ENCODE data around the gene RPS6KA3.

Gene RPS6KA3

GRCh38 chrX:20159797-20160385 lies 106.8 kb downstream of the RPS6KA3 start:
- Histone ChIP-seq H3K9me3 (ENCODE audit: control insufficient read depth in 1 of 2, low read length in 2 of 2) (no peaks in the 10 kb centered on the region), H3K4me3 (ENCODE audit: low read depth in 1 of 2, low read length in 2 of 2) (no peak overlapping the region), H3K36me3 (ENCODE audit: control insufficient read depth in 1 of 2, insufficient read depth in 2 of 2, low read length in 2 of 2) (peaks cover 9 to 28% of the 10 kb centered on the region in 2 donors), H3K4me1 (ENCODE audit: control insufficient read depth in 1 of 2, insufficient read depth in 2 of 2, low read length in 2 of 2) (no peaks in the 10 kb centered on the region), H3K27me3 (ENCODE audit: control insufficient read depth in 1 of 2, insufficient read depth in 2 of 2, low read length in 2 of 2) (no peaks in the 10 kb centered on the region), H3K9ac (ENCODE audit: low read depth in 1 of 2, low read length in 2 of 2) (no peak overlapping the region), H3K27ac (ENCODE audit: low read depth, low read length) (no peak overlapping the region)

DNA sequence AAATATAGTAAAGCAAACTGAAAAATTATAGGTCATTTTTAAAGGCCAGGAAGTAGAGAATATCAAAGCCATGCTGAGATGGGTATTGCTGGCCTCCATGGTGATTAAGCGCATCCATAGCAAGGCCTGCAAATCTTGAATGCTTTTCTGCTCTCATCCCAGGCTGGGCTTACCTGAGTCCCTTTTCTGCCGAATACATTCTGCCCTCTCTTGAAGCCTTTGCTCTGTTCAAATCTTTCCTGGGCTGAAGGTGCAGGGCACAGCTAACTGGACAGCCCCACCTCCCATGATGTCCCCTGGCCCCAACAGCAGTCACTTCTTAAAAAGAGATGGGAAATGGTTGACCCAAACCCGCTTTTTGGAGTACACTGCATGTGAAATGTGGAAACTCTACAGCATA lies 115.0 kb downstream of the RPS6KA3 start:
- no peaks in the 10 kb centered on the region for H3K9me3 ChIP-seq (ENCODE audit: control insufficient read depth in 1 of 2, low read length in 2 of 2)
- no peaks in the 10 kb centered on the region for H3K4me1 ChIP-seq (ENCODE audit: control insufficient read depth in 1 of 2, insufficient read depth in 2 of 2, low read length in 2 of 2)
- H3K9ac ChIP-seq (ENCODE audit: low read depth in 1 of 2, low read length in 2 of 2) = no peak overlapping the region
- no peak overlapping the region for H3K4me3 ChIP-seq (ENCODE audit: low read depth in 1 of 2, low read length in 2 of 2)
- no peaks in the 10 kb centered on the region for H3K27me3 ChIP-seq (ENCODE audit: control insufficient read depth in 1 of 2, insufficient read depth in 2 of 2, low read length in 2 of 2)
- H3K27ac ChIP-seq (ENCODE audit: low read depth, low read length) = no peak overlapping the region
- peaks cover 14 to 27% of the 10 kb centered on the region in 2 donors for H3K36me3 ChIP-seq (ENCODE audit: control insufficient read depth in 1 of 2, insufficient read depth in 2 of 2, low read length in 2 of 2)

- H3K9ac ChIP-seq (ENCODE audit: low read depth in 1 of 2, low read length in 2 of 2) = no peak overlapping the region
- H3K9me3 ChIP-seq (ENCODE audit: control insufficient read depth in 1 of 2, low read length in 2 of 2) = no peaks in the 10 kb centered on the region
- no peak overlapping the region for H3K27ac ChIP-seq (ENCODE audit: low read depth, low read length)
- no peak overlapping the region for H3K4me3 ChIP-seq (ENCODE audit: low read depth in 1 of 2, low read length in 2 of 2)
- H3K4me1 ChIP-seq (ENCODE audit: control insufficient read depth in 1 of 2, insufficient read depth in 2 of 2, low read length in 2 of 2) = no peaks in the 10 kb centered on the region
- peaks cover 5 to 9% of the 10 kb centered on the region in 2 donors for H3K36me3 ChIP-seq (ENCODE audit: control insufficient read depth in 1 of 2, insufficient read depth in 2 of 2, low read length in 2 of 2)
- no peaks in the 10 kb centered on the region for H3K27me3 ChIP-seq (ENCODE audit: control insufficient read depth in 1 of 2, insufficient read depth in 2 of 2, low read length in 2 of 2)
Measured at GRCh38 chrX:20149326-20149725, 117.4 kb downstream of the RPS6KA3 start.

DNA sequence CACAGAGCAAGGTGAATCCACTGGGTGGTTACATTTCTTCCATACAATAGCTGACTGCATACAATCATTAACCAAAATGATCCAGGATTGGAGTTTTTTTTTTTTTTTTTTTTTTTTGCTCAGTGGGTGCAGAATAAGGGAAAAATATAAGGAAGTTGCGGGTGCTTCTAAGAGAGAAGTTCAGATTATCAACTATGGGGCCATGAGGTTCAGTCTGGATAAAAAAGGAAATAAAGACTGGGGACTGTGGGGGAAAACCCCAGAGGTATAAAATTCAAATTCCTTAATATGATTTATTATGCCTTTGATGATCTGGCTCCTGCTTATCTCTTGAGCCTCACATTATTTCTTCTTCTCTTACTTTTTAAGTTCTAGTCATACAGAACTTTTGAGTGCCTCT lies 119.1 kb downstream of the RPS6KA3 start:
- Histone ChIP-seq H3K27me3 (ENCODE audit: control insufficient read depth in 1 of 2, insufficient read depth in 2 of 2, low read length in 2 of 2) (no peaks in the 10 kb centered on the region), H3K9ac (ENCODE audit: low read depth in 1 of 2, low read length in 2 of 2) (no peak overlapping the region), H3K27ac (ENCODE audit: low read depth, low read length) (no peak overlapping the region), H3K36me3 (ENCODE audit: control insufficient read depth in 1 of 2, insufficient read depth in 2 of 2, low read length in 2 of 2) (peaks cover 2 to 5% of the 10 kb centered on the region in 2 donors), H3K9me3 (ENCODE audit: control insufficient read depth in 1 of 2, low read length in 2 of 2) (no peaks in the 10 kb centered on the region), H3K4me1 (ENCODE audit: control insufficient read depth in 1 of 2, insufficient read depth in 2 of 2, low read length in 2 of 2) (no peaks in the 10 kb centered on the region), H3K4me3 (ENCODE audit: low read depth in 1 of 2, low read length in 2 of 2) (no peak overlapping the region)

DNA sequence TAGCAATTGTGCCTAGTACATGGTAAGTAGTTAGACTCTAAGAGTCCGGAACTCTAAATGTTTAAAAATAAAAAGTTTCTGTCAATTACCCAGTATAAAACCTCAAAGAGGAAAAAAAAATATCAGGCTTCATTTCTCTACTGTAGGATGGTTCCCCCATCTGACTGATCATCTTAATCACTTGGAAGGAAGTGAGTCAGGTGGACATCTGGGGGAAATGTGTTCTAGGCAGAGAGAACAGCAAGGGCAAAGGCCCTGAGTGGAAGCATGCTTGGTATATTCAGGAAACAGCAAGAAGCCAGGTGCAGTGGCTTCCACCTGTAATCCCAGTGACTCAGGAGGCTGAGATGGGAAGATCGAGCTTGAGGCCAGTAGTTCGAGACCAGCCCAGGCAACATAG lies 122.2 kb downstream of the RPS6KA3 start:
- no peak overlapping the region for H3K4me3 ChIP-seq (ENCODE audit: low read depth in 1 of 2, low read length in 2 of 2)
- no peak overlapping the region for H3K27ac ChIP-seq (ENCODE audit: low read depth, low read length)
- no peak overlapping the region for H3K9ac ChIP-seq (ENCODE audit: low read depth in 1 of 2, low read length in 2 of 2)

DNA sequence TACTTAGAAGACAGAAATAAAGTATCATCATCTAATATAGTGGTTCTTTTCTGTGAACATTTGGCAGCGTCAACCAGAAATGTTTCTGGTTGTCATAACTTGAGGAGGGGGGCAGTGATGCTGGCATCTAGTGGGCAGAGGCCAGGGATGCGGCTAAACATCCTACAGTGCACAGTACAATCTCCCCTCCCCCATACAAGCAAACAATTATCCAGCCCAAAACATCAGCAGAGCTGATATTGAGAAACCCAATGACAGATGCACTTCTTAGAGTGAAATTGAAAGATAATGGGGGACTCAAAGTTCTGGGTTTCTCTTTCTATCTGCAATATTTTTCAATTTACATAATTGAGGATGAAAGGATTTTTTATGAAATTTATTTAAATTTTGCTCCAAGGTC lies 123.1 kb downstream of the RPS6KA3 start:
- Histone ChIP-seq H3K27ac (ENCODE audit: low read depth, low read length) (no peak overlapping the region), H3K4me3 (ENCODE audit: low read depth in 1 of 2, low read length in 2 of 2) (no peak overlapping the region), H3K36me3 (ENCODE audit: control insufficient read depth in 1 of 2, insufficient read depth in 2 of 2, low read length in 2 of 2) (no peaks in the 10 kb centered on the region), H3K9me3 (ENCODE audit: control insufficient read depth in 1 of 2, low read length in 2 of 2) (no peaks in the 10 kb centered on the region), H3K9ac (ENCODE audit: low read depth in 1 of 2, low read length in 2 of 2) (no peak overlapping the region), H3K27me3 (ENCODE audit: control insufficient read depth in 1 of 2, insufficient read depth in 2 of 2, low read length in 2 of 2) (no peaks in the 10 kb centered on the region), H3K4me1 (ENCODE audit: control insufficient read depth in 1 of 2, insufficient read depth in 2 of 2, low read length in 2 of 2) (peaks cover 8 to 11% of the 10 kb centered on the region in 2 donors)

More for the DNA sequence above, 122.2 kb downstream of the RPS6KA3 start:
- Histone ChIP-seq H3K36me3 (ENCODE audit: control insufficient read depth in 1 of 2, insufficient read depth in 2 of 2, low read length in 2 of 2) (no peaks in the 10 kb centered on the region), H3K9me3 (ENCODE audit: control insufficient read depth in 1 of 2, low read length in 2 of 2) (no peaks in the 10 kb centered on the region), H3K27me3 (ENCODE audit: control insufficient read depth in 1 of 2, insufficient read depth in 2 of 2, low read length in 2 of 2) (no peaks in the 10 kb centered on the region), H3K4me1 (ENCODE audit: control insufficient read depth in 1 of 2, insufficient read depth in 2 of 2, low read length in 2 of 2) (peaks cover 3 to 6% of the 10 kb centered on the region in 2 donors)

GRCh38 chrX:20143111-20143510 lies 123.6 kb downstream of the RPS6KA3 start:
- Histone ChIP-seq H3K9me3 (ENCODE audit: control insufficient read depth in 1 of 2, low read length in 2 of 2) (no peaks in the 10 kb centered on the region), H3K27me3 (ENCODE audit: control insufficient read depth in 1 of 2, insufficient read depth in 2 of 2, low read length in 2 of 2) (no peaks in the 10 kb centered on the region), H3K36me3 (ENCODE audit: control insufficient read depth in 1 of 2, insufficient read depth in 2 of 2, low read length in 2 of 2) (no peaks in the 10 kb centered on the region), H3K9ac (ENCODE audit: low read depth in 1 of 2, low read length in 2 of 2) (no peak overlapping the region), H3K4me1 (ENCODE audit: control insufficient read depth in 1 of 2, insufficient read depth in 2 of 2, low read length in 2 of 2) (peaks cover 8 to 11% of the 10 kb centered on the region in 2 donors), H3K27ac (ENCODE audit: low read depth, low read length) (no peak overlapping the region), H3K4me3 (ENCODE audit: low read depth in 1 of 2, low read length in 2 of 2) (no peak overlapping the region)

DNA sequence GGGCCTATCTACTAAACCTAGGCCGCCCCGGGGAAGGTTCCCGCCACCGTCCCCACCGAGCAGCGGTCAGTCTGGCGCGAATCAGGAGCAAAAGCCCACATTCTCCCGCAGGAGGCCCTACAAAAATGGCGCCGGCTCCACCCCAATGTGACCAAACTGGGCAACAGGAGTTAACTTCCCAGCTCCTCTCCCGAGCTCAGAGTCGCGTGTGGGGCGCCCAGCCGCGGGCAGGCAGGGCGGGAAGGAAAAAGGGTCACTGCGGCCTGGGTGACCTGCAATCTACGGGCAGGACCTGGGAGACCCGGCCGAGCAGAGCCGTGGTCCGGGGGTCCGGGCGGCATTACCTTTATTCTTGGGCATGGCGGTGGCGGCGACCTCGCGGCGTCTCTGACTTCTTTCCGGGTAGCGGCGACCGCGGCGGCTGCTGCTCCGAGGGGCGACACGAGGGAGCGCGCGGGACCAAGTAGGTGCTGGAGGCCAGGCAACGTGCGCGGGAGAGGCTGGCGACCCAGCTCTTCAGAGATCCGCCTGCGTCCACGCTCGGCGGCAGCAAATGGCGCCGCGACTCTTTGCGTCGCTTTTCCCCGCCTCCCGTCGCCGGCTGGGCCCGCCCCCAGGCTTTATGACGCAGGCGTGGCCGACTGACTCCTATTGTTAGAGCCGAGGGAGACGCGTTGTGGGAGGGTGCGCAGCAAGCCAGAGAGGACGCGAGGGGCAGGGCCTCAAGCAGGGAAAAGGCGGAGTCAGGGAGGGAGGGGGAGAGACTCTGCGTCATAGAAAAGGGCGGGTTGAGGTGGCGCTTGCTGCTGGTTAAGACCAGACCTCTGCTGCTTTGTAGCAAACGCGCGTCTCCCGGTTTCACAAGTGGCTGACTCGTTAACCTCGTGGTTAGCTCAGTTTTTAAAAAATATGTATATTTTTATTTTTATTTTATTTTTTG lies 125.2 kb downstream of the RPS6KA3 start, which contains the start of gene EIF1AX:
Gene EIF1AX (minus strand): TSS at position 558 of the 940 bp plus-strand sequence. CDS start 198 bp downstream, at position 360.
- peak within 1 kb of the TSS; percentile 83 to 86 for H3K4me3 ChIP-seq (ENCODE audit: low read depth in 1 of 2, low read length in 2 of 2)
- H3K9me3 ChIP-seq (ENCODE audit: control insufficient read depth in 1 of 2, low read length in 2 of 2) = no peaks in the 10 kb centered on the region
- H3K27me3 ChIP-seq (ENCODE audit: control insufficient read depth in 1 of 2, insufficient read depth in 2 of 2, low read length in 2 of 2) = no peaks in the 10 kb centered on the region
- H3K4me1 ChIP-seq (ENCODE audit: control insufficient read depth in 1 of 2, insufficient read depth in 2 of 2, low read length in 2 of 2) = peaks cover 8 to 11% of the 10 kb centered on the region in 2 donors
- H3K36me3 ChIP-seq (ENCODE audit: control insufficient read depth in 1 of 2, insufficient read depth in 2 of 2, low read length in 2 of 2) = peaks cover 0 to under 1% of the 10 kb centered on the region in 2 donors
- H3K9ac ChIP-seq (ENCODE audit: low read depth in 1 of 2, low read length in 2 of 2) = peak within 1 kb of the TSS; percentile 74 to 88
- peak within 1 kb of the TSS; percentile 62 for H3K27ac ChIP-seq (ENCODE audit: low read depth, low read length)

GRCh38 chrX:20140420-20140819 lies 126.3 kb downstream of the RPS6KA3 start:
- peaks cover 8 to 14% of the 10 kb centered on the region in 2 donors for H3K4me1 ChIP-seq (ENCODE audit: control insufficient read depth in 1 of 2, insufficient read depth in 2 of 2, low read length in 2 of 2)
- peak overlapping the region in 1 of 2 donors; percentile 88 for H3K9ac ChIP-seq (ENCODE audit: low read depth in 1 of 2, low read length in 2 of 2)
- H3K4me3 ChIP-seq (ENCODE audit: low read depth in 1 of 2, low read length in 2 of 2) = peak overlapping the region; percentile 83 to 86
- no peaks in the 10 kb centered on the region for H3K9me3 ChIP-seq (ENCODE audit: control insufficient read depth in 1 of 2, low read length in 2 of 2)
- H3K27ac ChIP-seq (ENCODE audit: low read depth, low read length) = no peak overlapping the region
- H3K36me3 ChIP-seq (ENCODE audit: control insufficient read depth in 1 of 2, insufficient read depth in 2 of 2, low read length in 2 of 2) = peaks cover 0 to 8% of the 10 kb centered on the region in 2 donors
- H3K27me3 ChIP-seq (ENCODE audit: control insufficient read depth in 1 of 2, insufficient read depth in 2 of 2, low read length in 2 of 2) = no peaks in the 10 kb centered on the region

GRCh38 chrX:20139966-20140365 lies 126.7 kb downstream of the RPS6KA3 start:
- Histone ChIP-seq H3K4me1 (ENCODE audit: control insufficient read depth in 1 of 2, insufficient read depth in 2 of 2, low read length in 2 of 2) (peaks cover 8 to 14% of the 10 kb centered on the region in 2 donors), H3K9me3 (ENCODE audit: control insufficient read depth in 1 of 2, low read length in 2 of 2) (no peaks in the 10 kb centered on the region), H3K4me3 (ENCODE audit: low read depth in 1 of 2, low read length in 2 of 2) (peak overlapping the region; percentile 83 to 86)

More at GRCh38 chrX:20139966-20140365, 126.7 kb downstream of the RPS6KA3 start:
- Histone ChIP-seq H3K36me3 (ENCODE audit: control insufficient read depth in 1 of 2, insufficient read depth in 2 of 2, low read length in 2 of 2) (peaks cover 0 to 8% of the 10 kb centered on the region in 2 donors), H3K9ac (ENCODE audit: low read depth in 1 of 2, low read length in 2 of 2) (peak overlapping the region in 1 of 2 donors; percentile 88), H3K27me3 (ENCODE audit: control insufficient read depth in 1 of 2, insufficient read depth in 2 of 2, low read length in 2 of 2) (no peaks in the 10 kb centered on the region), H3K27ac (ENCODE audit: low read depth, low read length) (no peak overlapping the region)
